Endothelial cell of umbilical vein (primary cell): ENCODE data around the gene AURKB.

Source experiments
- EZH2 ChIP-seq: IDR thresholded peaks from 2 replicates; pipeline ENCODE4 v1.6.1; 2012; ENCODE audit warnings: borderline replicate concordance, low read depth, mild to moderate bottlenecking, moderate library complexity, low read length, inconsistent platforms; ENCODE audit not compliant: severe bottlenecking
- FOS ChIP-seq: IDR thresholded peaks from 2 replicates; pipeline ENCODE4 v1.6.1; 2011; ENCODE audit warnings: mild to moderate bottlenecking, low read length, moderate library complexity, borderline replicate concordance; ENCODE audit not compliant: insufficient read depth
- JUN ChIP-seq: IDR thresholded peaks from 2 replicates; pipeline ENCODE4 v1.6.1; 2011; ENCODE audit warnings: borderline replicate concordance, low read depth; ENCODE audit not compliant: insufficient read length, insufficient read depth
- POLR2A ChIP-seq: IDR thresholded peaks from 2 replicates; pipeline ENCODE4 v1.6.1; 2012; ENCODE audit warnings: low read depth, mild to moderate bottlenecking, control low read depth, low read length
- POLR2AphosphoS5 ChIP-seq: IDR thresholded peaks from 2 replicates; pipeline ENCODE4 v1.6.1; 2012; ENCODE audit warnings: low read depth, mild to moderate bottlenecking, control low read depth, low read length, moderate library complexity; ENCODE audit not compliant: insufficient read depth
- TF ChIP-seq, protein P1 (sequence below), 2 donors: IDR thresholded peaks; 1 replicate in 1 of 2; 2 replicates in 1 of 2; pipeline ENCODE4 v1.5.1; 2011; ENCODE audit warnings: low read length in 2 of 2, mild to moderate bottlenecking in 2 of 2, moderate library complexity in 2 of 2, control low read depth in 1 of 2, inconsistent platforms in 1 of 2, low read depth in 1 of 2; ENCODE audit not compliant: insufficient read depth in 1 of 2; ENCODE audit errors: extremely low read depth in 1 of 2

- TF ChIP-seq, protein P1, sequence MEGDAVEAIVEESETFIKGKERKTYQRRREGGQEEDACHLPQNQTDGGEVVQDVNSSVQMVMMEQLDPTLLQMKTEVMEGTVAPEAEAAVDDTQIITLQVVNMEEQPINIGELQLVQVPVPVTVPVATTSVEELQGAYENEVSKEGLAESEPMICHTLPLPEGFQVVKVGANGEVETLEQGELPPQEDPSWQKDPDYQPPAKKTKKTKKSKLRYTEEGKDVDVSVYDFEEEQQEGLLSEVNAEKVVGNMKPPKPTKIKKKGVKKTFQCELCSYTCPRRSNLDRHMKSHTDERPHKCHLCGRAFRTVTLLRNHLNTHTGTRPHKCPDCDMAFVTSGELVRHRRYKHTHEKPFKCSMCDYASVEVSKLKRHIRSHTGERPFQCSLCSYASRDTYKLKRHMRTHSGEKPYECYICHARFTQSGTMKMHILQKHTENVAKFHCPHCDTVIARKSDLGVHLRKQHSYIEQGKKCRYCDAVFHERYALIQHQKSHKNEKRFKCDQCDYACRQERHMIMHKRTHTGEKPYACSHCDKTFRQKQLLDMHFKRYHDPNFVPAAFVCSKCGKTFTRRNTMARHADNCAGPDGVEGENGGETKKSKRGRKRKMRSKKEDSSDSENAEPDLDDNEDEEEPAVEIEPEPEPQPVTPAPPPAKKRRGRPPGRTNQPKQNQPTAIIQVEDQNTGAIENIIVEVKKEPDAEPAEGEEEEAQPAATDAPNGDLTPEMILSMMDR (IDR thresholded peaks at IDR 0.05; ENCODE audit: extremely low read depth in 1 of 2, insufficient read depth in 1 of 2, low read depth in 1 of 2, low read length in 2 of 2): no peak
- TF ChIP-seq POLR2AphosphoS5 (peak; percentile 65), FOS (no peak), EZH2 (no peak), JUN (no peak), POLR2A (no peak)
Measured at GRCh38 chr17:8156246-8156992, 54.0 kb downstream of the AURKB start.
